Type B pancreatic cell (in vitro differentiated cells): ENCODE results near the gene RNF225. TPM values are rescaled to one million over a fixed set of nuclear protein-coding genes. Genes with fewer than 3 reads are reported as not detected.
A peak's percentile ranks its signal among the peaks of the same experiment; 100 is the strongest.
"Not testable (repeated sequence)": the region's sequence is repeated elsewhere in the genome, so short reads cannot be mapped to it uniquely, and the experiment has no call there.

ENCODE experiments used
- DNase-seq: peaks from one replicate; pipeline ENCODE4 v3.0.0; 2021; ENCODE audit warnings: mixed read lengths; ENCODE audit not compliant: unreplicated experiment; ENCODE audit errors: extremely low spot score
- H3K27ac Mint-ChIP-seq: 2 replicates; pipeline ENCODE4 v1.8.0; 2021; ENCODE audit warnings: mild to moderate bottlenecking, mixed read lengths
- H3K27me3 Mint-ChIP-seq: 2 replicates; pipeline ENCODE4 v1.8.0; 2021; ENCODE audit warnings: mixed read lengths
- H3K36me3 Mint-ChIP-seq: 2 replicates; pipeline ENCODE4 v1.8.0; 2021; ENCODE audit warnings: mixed read lengths
- H3K4me1 Mint-ChIP-seq: one replicate; pipeline ENCODE4 v1.8.0; 2021; ENCODE audit warnings: mixed read lengths; ENCODE audit not compliant: unreplicated experiment
- H3K4me3 Mint-ChIP-seq: 2 replicates; pipeline ENCODE4 v1.8.0; 2021; ENCODE audit warnings: mild to moderate bottlenecking, mixed read lengths
- H3K9me3 Mint-ChIP-seq: 2 replicates; pipeline ENCODE4 v1.8.0; 2021; ENCODE audit warnings: mixed read lengths
- microRNA-seq: library from miRNA; unstranded; fragments of <30 nt; microRNA quantifications from one replicate; pipeline ENCODE4, GENCODE V29; 2020
- total RNA-seq: library from RNA; stranded (reverse); gene quantifications from 2 replicates; pipeline ENCODE4 v1.2.1, GENCODE V29; 2021; ENCODE audit warnings: low replicate concordance
- TF ChIP-seq, protein P1 (sequence below): fragments of 200-600 bp; sonication (generic); conservative IDR thresholded peaks from 2 replicates; pipeline ENCODE4 v1.5.0; 2021; ENCODE audit warnings: antibody characterized with exemption, mild to moderate bottlenecking

RNF225 gene
- total RNA-seq, 1 donor from 2014 or later: 1.0 TPM

DNA sequence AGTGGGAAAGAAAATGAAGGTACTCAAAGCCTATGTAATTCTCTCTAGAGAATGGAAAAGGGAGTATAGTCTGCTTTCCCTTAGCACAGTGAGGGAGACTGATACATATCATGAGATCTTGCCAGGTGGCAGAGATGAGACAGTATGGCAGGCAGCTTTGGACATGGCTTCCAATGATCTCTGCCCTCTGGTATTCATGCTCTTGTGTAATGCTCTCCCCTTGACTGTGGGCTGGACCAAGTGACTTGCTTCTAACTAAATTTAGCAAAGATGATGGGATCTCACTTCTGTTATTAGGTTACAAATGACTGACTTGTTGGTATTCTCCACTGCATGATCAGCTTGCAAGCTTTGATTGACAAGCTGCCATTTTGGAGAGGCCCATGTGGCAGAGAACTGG lies 34.3 kb downstream of the RNF225 start:
- Mint-ChIP-seq H3K4me3 (no peak overlapping the region), H3K27ac (no peak overlapping the region), H3K4me1 (no peaks in the 10 kb centered on the region), H3K27me3 (no peaks in the 10 kb centered on the region), H3K9me3 (peaks cover 5% of the 10 kb centered on the region), H3K36me3 (peaks cover 40% of the 10 kb centered on the region)
- TF ChIP-seq, protein P1, sequence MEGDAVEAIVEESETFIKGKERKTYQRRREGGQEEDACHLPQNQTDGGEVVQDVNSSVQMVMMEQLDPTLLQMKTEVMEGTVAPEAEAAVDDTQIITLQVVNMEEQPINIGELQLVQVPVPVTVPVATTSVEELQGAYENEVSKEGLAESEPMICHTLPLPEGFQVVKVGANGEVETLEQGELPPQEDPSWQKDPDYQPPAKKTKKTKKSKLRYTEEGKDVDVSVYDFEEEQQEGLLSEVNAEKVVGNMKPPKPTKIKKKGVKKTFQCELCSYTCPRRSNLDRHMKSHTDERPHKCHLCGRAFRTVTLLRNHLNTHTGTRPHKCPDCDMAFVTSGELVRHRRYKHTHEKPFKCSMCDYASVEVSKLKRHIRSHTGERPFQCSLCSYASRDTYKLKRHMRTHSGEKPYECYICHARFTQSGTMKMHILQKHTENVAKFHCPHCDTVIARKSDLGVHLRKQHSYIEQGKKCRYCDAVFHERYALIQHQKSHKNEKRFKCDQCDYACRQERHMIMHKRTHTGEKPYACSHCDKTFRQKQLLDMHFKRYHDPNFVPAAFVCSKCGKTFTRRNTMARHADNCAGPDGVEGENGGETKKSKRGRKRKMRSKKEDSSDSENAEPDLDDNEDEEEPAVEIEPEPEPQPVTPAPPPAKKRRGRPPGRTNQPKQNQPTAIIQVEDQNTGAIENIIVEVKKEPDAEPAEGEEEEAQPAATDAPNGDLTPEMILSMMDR: no peak
- DNase-seq: no peak

DNA sequence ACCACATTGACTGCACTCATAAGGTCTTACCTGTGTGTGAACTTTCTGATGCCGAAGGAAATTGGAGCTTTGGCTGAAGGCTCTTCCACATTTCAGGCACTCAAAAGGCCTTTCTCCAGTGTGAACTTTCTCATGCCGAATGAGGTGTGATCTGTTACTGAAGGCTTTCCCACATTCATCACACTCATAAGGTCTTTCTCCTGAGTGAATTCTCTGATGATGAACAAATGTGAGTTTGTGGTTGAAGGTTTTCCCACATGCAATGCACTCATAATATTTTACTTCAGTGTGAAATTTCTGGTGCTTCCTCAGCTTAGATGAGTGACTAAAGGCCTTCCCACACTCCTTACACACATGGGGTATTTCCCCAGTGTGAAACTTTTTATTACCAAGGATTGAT lies 38.8 kb downstream of the RNF225 start:
- H3K4me1 Mint-ChIP-seq: peaks cover 3% of the 10 kb centered on the region
- no peaks in the 10 kb centered on the region for H3K27me3 Mint-ChIP-seq
- TF ChIP-seq, protein P1: no peak
- H3K27ac Mint-ChIP-seq: no peak overlapping the region
- no peak for DNase-seq
- H3K36me3 Mint-ChIP-seq: peaks cover 69% of the 10 kb centered on the region
- H3K9me3 Mint-ChIP-seq: peaks cover 19% of the 10 kb centered on the region
- H3K4me3 Mint-ChIP-seq: no peak overlapping the region

DNA sequence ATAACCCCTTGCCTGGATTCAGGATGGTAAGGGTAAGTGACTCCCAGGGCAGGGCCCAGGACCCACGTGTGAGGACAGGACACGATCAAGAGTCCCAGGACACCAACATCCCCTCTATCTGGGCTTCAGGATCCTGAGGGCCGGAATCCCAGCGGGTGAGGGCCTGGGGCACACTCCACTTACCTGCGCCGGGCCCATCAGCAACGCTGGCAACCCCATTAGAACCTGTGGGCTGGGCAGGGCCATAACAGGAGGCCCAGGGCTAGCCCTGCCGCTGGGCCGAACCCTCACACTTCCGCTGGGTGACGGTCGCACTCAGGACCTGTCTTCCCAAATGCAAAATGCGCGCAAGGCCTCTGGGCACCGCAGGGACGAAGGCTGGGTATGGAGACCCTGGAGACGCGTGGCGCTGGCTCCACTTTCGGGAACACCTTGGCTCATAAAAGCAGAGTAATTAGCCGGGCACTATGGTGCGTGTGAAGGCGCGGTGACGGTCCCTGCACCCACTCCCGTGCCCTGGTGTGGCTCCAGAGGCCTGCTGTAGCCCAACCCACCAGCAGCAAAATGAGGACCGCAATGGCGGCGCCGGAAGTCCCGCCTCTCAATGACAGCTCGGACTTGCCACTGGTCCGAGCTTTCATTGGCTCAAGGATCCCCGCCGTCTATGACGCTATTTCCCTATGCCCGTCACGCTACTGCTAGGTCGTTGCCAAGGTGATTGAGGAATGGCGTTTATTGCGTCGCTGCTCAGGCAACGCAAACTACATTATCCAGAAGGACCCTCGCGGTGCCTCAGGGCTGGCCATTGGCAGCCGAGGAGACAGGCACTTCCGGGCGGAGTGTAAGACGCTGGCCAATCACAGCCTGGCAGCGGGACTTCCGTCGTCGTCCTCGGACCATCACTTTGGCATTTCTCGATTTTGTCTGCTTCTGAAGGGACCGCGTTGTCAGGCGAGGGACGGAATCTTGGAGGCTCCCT lies 44.4 kb downstream of the RNF225 start, which contains the start of gene ZNF132:
Gene ZNF132 (minus strand): TSS at position 578 of the 979 bp plus-strand sequence. CDS start 332 bp downstream, at position 246.
- H3K27me3 Mint-ChIP-seq: peaks cover 16% of the 10 kb centered on the region

DNA sequence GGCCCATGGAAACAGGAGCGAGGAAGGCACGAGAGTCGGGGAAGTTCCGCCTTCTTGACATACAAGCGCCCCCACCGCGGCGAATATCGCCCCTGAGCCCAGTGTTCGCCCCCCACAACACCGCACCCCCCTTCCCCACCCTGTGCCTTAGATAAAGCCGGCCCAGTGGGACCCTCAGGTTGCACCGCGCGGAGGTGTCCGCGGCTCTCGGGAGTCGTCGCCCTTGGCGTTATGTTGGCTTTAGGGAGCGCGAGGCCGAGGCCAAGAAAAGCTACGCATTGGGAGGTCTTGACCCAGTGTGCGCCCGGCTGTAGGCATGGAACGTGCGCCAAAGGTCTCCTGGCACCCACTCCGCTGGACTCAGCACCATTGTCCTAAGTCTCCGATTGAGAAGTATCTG lies 45.1 kb downstream of the RNF225 start:
- Mint-ChIP-seq H3K27ac (peak overlapping the region; percentile 91), H3K36me3 (peaks cover 42% of the 10 kb centered on the region), H3K9me3 (peaks cover 24% of the 10 kb centered on the region), H3K4me3 (peak overlapping the region; percentile 96), H3K4me1 (peaks cover 12% of the 10 kb centered on the region), H3K27me3 (peaks cover 20% of the 10 kb centered on the region)
- TF ChIP-seq, protein P1: no peak
- DNase-seq: no peak

More for the DNA sequence above, 44.4 kb downstream of the RNF225 start, which contains the start of gene ZNF132:
- peaks cover 48% of the 10 kb centered on the region for H3K36me3 Mint-ChIP-seq
- peaks cover 24% of the 10 kb centered on the region for H3K9me3 Mint-ChIP-seq
- H3K4me1 Mint-ChIP-seq: peaks cover 12% of the 10 kb centered on the region
- H3K27ac Mint-ChIP-seq: peak within 1 kb of the TSS; percentile 91
- TF ChIP-seq, protein P1: no peak
- peak; percentile 88 for DNase-seq
- H3K4me3 Mint-ChIP-seq: peak within 1 kb of the TSS; percentile 96

DNA sequence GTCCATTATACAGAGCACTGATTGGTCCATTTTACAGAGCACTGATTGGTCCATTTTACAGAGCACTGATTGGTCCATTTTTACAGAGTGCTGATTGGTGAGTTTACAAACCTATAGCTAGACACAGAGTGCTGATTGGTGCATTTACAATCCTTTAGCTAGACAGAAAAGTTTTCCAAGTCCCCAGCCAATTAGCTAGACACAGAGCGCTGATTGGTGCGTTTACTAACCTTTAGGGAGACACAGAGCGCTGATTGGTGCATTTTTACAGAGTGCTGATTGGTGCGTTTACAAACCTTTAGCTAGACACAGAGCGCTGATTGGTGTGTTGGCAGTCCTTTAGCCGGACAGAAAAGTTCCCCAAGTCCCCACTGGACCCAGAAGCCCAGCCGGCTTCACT lies 47.5 kb downstream of the RNF225 start:
- not testable (repeated sequence) for H3K4me3 Mint-ChIP-seq, DNase-seq, H3K27ac Mint-ChIP-seq
- Mint-ChIP-seq H3K4me1 (peaks cover 12% of the 10 kb centered on the region), H3K36me3 (peaks cover 21% of the 10 kb centered on the region), H3K27me3 (peaks cover 26% of the 10 kb centered on the region), H3K9me3 (peaks cover 12% of the 10 kb centered on the region)

Small RNA genes lying within 50 kb of the gene (microRNA-seq; reads per million reads assigned to microRNA genes)
- not detected for gene MIR4754

Other genes with a start within 250 kb of the RNF225 start
- 12.5 and 14.5 TPM in 2 replicates for gene ZNF329, start 244.9 kb upstream of the RNF225 start, total RNA-seq
- 27.2 and 34.1 TPM in 2 replicates for gene ZNF274, start 212.6 kb upstream of the RNF225 start, total RNA-seq
- 52.0 and 52.5 TPM in 2 replicates for gene ZNF544, start 166.7 kb upstream of the RNF225 start, total RNA-seq
- 10.8 and 16.4 TPM in 2 replicates for gene ZNF8, start 116.7 kb upstream of the RNF225 start, total RNA-seq
- gene ERVK3-1, start 90.3 kb upstream of the RNF225 start, total RNA-seq: 35.2 and 36.8 TPM in 2 replicates
- gene ZSCAN22, start 68.7 kb upstream of the RNF225 start, total RNA-seq: 4.2 and 5.4 TPM in 2 replicates
- 5.1 and 11.7 TPM in 2 replicates for gene A1BG, start 42.2 kb upstream of the RNF225 start, total RNA-seq
- 4.1 and 8.1 TPM in 2 replicates for gene ZNF497, start 32.9 kb upstream of the RNF225 start, total RNA-seq
- gene ZNF837, start 14.6 kb upstream of the RNF225 start, total RNA-seq: 2.8 and 3.8 TPM in 2 replicates
- gene RPS5, start 8.4 kb upstream of the RNF225 start, total RNA-seq: 1,320 and 1,324 TPM in 2 replicates
- gene ZNF584, start 13.0 kb downstream of the RNF225 start, total RNA-seq: 10.1 and 18.2 TPM in 2 replicates
- gene ZNF132, start 44.5 kb downstream of the RNF225 start, total RNA-seq: 2.5 and 6.0 TPM in 2 replicates
- 9.3 and 12.7 TPM in 2 replicates for gene ZNF324B, start 56.0 kb downstream of the RNF225 start, total RNA-seq
- gene ZNF324, start 71.4 kb downstream of the RNF225 start, total RNA-seq: 11.5 and 15.0 TPM in 2 replicates
- 13.0 and 17.4 TPM in 2 replicates for gene ZNF446, start 80.7 kb downstream of the RNF225 start, total RNA-seq
- 5.7 and 9.3 TPM in 2 replicates for gene SLC27A5, start 116.3 kb downstream of the RNF225 start, total RNA-seq
- gene ZBTB45, start 124.2 kb downstream of the RNF225 start, total RNA-seq: 18.6 and 20.2 TPM in 2 replicates
- gene TRIM28, start 148.4 kb downstream of the RNF225 start, total RNA-seq: 401 and 679 TPM in 2 replicates
- gene CHMP2A, start 159.4 kb downstream of the RNF225 start, total RNA-seq: 86.5 and 97.7 TPM in 2 replicates
- gene UBE2M, start 163.0 kb downstream of the RNF225 start, total RNA-seq: 78.0 and 81.9 TPM in 2 replicates
- 22.9 and 30.0 TPM in 2 replicates for gene MZF1, start 177.7 kb downstream of the RNF225 start, total RNA-seq